Loucy (cell line): ENCODE data around the gene RAD51B.

Experiments
- H2AFZ ChIP-seq: fragments of 200-600 bp; sonication (generic); 2 replicates; pipeline ENCODE4 v1.6.0; 2016; ENCODE audit warnings: antibody characterized with exemption, mild to moderate bottlenecking, low read length, moderate library complexity
- H3F3A ChIP-seq: fragments of 200-600 bp; 2 replicates; pipeline ENCODE4 v1.6.0; 2016; ENCODE audit warnings: antibody characterized with exemption, low read depth, mild to moderate bottlenecking
- H3K27me3 ChIP-seq: fragments of 200-600 bp; sonication (generic); 2 replicates; pipeline ENCODE4 v1.6.1; 2014; ENCODE audit warnings: low read length, mild to moderate bottlenecking; ENCODE audit not compliant: insufficient read depth, poor library complexity, severe bottlenecking
- H3K36me3 ChIP-seq: fragments of 200-600 bp; sonication (generic); 2 replicates; pipeline ENCODE4 v1.6.1; 2016; ENCODE audit warnings: low read length; ENCODE audit not compliant: insufficient read depth
- H3K4me1 ChIP-seq: fragments of 200-600 bp; sonication (generic); 2 replicates; pipeline ENCODE4 v1.5.1; 2014; ENCODE audit warnings: low read length, mild to moderate bottlenecking; ENCODE audit not compliant: insufficient read depth, poor library complexity, severe bottlenecking
- H3K4me2 ChIP-seq: fragments of 200-600 bp; sonication (generic); 2 replicates; pipeline ENCODE4 v1.6.0; 2014; ENCODE audit warnings: antibody characterized with exemption, low read length, low read depth, mild to moderate bottlenecking; ENCODE audit not compliant: poor library complexity, severe bottlenecking
- H3K4me3 ChIP-seq: fragments of 200-600 bp; sonication (generic); 2 replicates; pipeline ENCODE4 v1.5.1; 2014; ENCODE audit warnings: low read length, mild to moderate bottlenecking, mixed read lengths; ENCODE audit not compliant: poor library complexity, severe bottlenecking
- H3K79me2 ChIP-seq: fragments of 200-600 bp; sonication (generic); 2 replicates; pipeline ENCODE4 v1.6.1; 2014; ENCODE audit warnings: low read length; ENCODE audit not compliant: insufficient read depth
- H3K9ac ChIP-seq: fragments of 200-600 bp; sonication (generic); 2 replicates; pipeline ENCODE4 v1.6.0; 2014; ENCODE audit warnings: mild to moderate bottlenecking, low read depth, low read length, moderate library complexity; ENCODE audit not compliant: poor library complexity, severe bottlenecking
- H3K9me2 ChIP-seq: fragments of 200-600 bp; sonication (generic); replicated peaks from 2 replicates; pipeline ENCODE4 v1.6.1; 2016; ENCODE audit warnings: low read depth, low read length, mixed read lengths
- H3K9me3 ChIP-seq: fragments of 200-600 bp; sonication (generic); 2 replicates; pipeline ENCODE4 v1.6.1; 2014; ENCODE audit warnings: mild to moderate bottlenecking, antibody characterized with exemption, low read length, low read depth; ENCODE audit not compliant: insufficient read depth
- H4K20me1 ChIP-seq: fragments of 200-600 bp; sonication (generic); 2 replicates; pipeline ENCODE4 v1.6.0; 2014; ENCODE audit warnings: antibody characterized with exemption, low read length, mild to moderate bottlenecking; ENCODE audit not compliant: insufficient read depth, poor library complexity, severe bottlenecking
- EZH2phosphoT487 ChIP-seq: fragments of 200-600 bp; IDR thresholded peaks from 2 replicates; pipeline ENCODE4 v1.6.1; 2018; ENCODE audit warnings: antibody characterized with exemption, mild to moderate bottlenecking, moderate library complexity, borderline replicate concordance
- TF ChIP-seq, protein P1 (sequence below): fragments of 200-600 bp; sonication (generic); conservative IDR thresholded peaks from 2 replicates; pipeline ENCODE4 v1.5.1; 2014; ENCODE audit warnings: mild to moderate bottlenecking, antibody characterized with exemption, low read length

RAD51B gene

DNA sequence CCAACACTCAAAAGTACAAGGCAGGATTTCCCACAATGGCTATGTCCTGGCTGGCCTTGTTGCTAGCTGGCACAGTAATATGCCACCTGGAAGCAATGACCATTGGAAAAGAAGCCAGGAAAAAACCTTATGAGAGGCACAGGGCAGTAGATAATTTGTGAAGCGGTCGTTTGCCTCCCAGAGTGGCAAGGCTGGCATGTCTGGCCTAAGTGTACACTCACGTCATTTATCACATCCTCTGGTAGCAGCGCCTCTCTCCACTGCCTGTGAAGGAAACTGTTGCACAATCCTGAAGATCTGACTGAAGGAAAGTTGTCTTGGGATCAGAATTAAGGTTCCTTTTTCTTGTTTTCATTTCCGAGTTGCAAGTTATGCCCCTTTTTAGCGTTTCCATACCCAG, 564.8 kb downstream of the RAD51B start:
- Histone ChIP-seq H3K9me3 (no peaks in the 10 kb centered on the region), H3K27me3 (no peaks in the 10 kb centered on the region), H3F3A (no peaks in the 10 kb centered on the region), H3K9me2 (no peaks in the 10 kb centered on the region), H2AFZ (no peak overlapping the region), H3K9ac (no peak overlapping the region), H3K36me3 (no peaks in the 10 kb centered on the region), H3K79me2 (no peaks in the 10 kb centered on the region), H3K4me2 (no peak overlapping the region), H3K4me3 (no peak overlapping the region), H3K4me1 (peaks cover 39% of the 10 kb centered on the region), H4K20me1 (no peaks in the 10 kb centered on the region)
- TF ChIP-seq, protein P1, sequence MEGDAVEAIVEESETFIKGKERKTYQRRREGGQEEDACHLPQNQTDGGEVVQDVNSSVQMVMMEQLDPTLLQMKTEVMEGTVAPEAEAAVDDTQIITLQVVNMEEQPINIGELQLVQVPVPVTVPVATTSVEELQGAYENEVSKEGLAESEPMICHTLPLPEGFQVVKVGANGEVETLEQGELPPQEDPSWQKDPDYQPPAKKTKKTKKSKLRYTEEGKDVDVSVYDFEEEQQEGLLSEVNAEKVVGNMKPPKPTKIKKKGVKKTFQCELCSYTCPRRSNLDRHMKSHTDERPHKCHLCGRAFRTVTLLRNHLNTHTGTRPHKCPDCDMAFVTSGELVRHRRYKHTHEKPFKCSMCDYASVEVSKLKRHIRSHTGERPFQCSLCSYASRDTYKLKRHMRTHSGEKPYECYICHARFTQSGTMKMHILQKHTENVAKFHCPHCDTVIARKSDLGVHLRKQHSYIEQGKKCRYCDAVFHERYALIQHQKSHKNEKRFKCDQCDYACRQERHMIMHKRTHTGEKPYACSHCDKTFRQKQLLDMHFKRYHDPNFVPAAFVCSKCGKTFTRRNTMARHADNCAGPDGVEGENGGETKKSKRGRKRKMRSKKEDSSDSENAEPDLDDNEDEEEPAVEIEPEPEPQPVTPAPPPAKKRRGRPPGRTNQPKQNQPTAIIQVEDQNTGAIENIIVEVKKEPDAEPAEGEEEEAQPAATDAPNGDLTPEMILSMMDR: no peak
- no peak for TF ChIP-seq EZH2phosphoT487

GRCh38 chr14:68384881-68385280, 565.3 kb downstream of the RAD51B start:
- H3K9me2 ChIP-seq: no peaks in the 10 kb centered on the region
- no peak overlapping the region for H2AFZ ChIP-seq
- TF ChIP-seq, protein P1: no peak
- TF ChIP-seq EZH2phosphoT487: no peak
- H3K36me3 ChIP-seq: no peaks in the 10 kb centered on the region
- no peaks in the 10 kb centered on the region for H4K20me1 ChIP-seq
- H3K4me2 ChIP-seq: no peak overlapping the region
- H3K4me1 ChIP-seq: peaks cover 34% of the 10 kb centered on the region
- H3K27me3 ChIP-seq: no peaks in the 10 kb centered on the region
- H3K79me2 ChIP-seq: no peaks in the 10 kb centered on the region
- no peaks in the 10 kb centered on the region for H3K9me3 ChIP-seq
- H3F3A ChIP-seq: no peaks in the 10 kb centered on the region
- no peak overlapping the region for H3K4me3 ChIP-seq
- no peak overlapping the region for H3K9ac ChIP-seq

DNA sequence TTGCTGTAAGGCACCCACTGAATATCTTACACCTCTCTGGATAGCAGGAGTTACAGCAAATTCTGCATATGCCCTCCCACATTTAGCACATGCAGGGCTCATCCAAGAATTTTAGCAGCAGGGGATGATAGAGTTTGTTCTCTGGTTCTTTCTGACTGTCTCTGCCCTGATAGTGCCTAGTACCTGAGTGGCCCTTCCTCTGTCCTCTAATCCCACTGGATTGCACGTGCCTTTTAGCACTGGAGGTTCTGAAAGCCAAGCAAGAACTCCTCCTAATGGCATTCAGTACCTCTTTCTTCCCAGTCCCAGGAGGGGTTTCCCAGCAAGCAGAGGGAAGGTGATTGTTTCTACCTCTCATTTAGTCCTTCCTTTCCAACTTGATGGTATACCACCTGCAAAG, 566.9 kb downstream of the RAD51B start:
- H3K9me3 ChIP-seq: no peaks in the 10 kb centered on the region
- no peak overlapping the region for H3K4me2 ChIP-seq
- H3F3A ChIP-seq: no peaks in the 10 kb centered on the region
- no peaks in the 10 kb centered on the region for H3K9me2 ChIP-seq
- H3K27me3 ChIP-seq: no peaks in the 10 kb centered on the region
- H3K79me2 ChIP-seq: no peaks in the 10 kb centered on the region
- no peak overlapping the region for H3K9ac ChIP-seq
- no peak overlapping the region for H2AFZ ChIP-seq
- no peaks in the 10 kb centered on the region for H4K20me1 ChIP-seq
- TF ChIP-seq EZH2phosphoT487: no peak
- TF ChIP-seq, protein P1: no peak
- H3K36me3 ChIP-seq: no peaks in the 10 kb centered on the region
- H3K4me1 ChIP-seq: peaks cover 25% of the 10 kb centered on the region
- no peak overlapping the region for H3K4me3 ChIP-seq
